ENCODE results near the gene ACTBL2. TPM values are rescaled to one million over a fixed set of nuclear protein-coding genes. Genes with fewer than 3 reads are reported as not detected.

Gene ACTBL2
- polyA plus RNA-seq, 1 of the 3 experiments (the other 2 are of a cell fraction), result 0.99 TPM

GRCh38 chr5:57431759-57432158 lies 50.9 kb downstream of the ACTBL2 start:
- CTCF ChIA-PET, result interaction anchor here (1.1 kb wide), 1 partner anchor 132 kb away, joined by 3 read pairs; no protein-coding TSS in a partner anchor
- no peaks in the 10 kb centered on the region for H3K27me3 ChIP-seq (ENCODE audit: insufficient read depth)
- H3K9me2 ChIP-seq, result no peaks in the 10 kb centered on the region
- TF ChIP-seq SIN3A (IDR thresholded peaks at IDR 0.05; ENCODE audit: borderline replicate concordance, low read depth, low read length) (no peak), FOSL2 (IDR thresholded peaks at IDR 0.05; ENCODE audit: borderline replicate concordance, low read depth) (no peak), TCF12 (IDR thresholded peaks at IDR 0.05) (no peak), FOXJ3 (CRISPR knock-in tag; IDR thresholded peaks at IDR 0.05) (no peak), ELF1 (IDR thresholded peaks at IDR 0.05) (no peak), USF1 (IDR thresholded peaks at IDR 0.05; ENCODE audit: borderline replicate concordance, low read depth) (no peak), NRF1 (IDR thresholded peaks at IDR 0.05; ENCODE audit: low read depth, low read length) (no peak), USF2 (IDR thresholded peaks at IDR 0.05; ENCODE audit: borderline replicate concordance, low read depth, low read length) (no peak), MAX (IDR thresholded peaks at IDR 0.05; ENCODE audit: low read depth) (no peak), MXI1 (IDR thresholded peaks at IDR 0.05; ENCODE audit: low read depth, low read length) (no peak), YY1 (IDR thresholded peaks at IDR 0.05; ENCODE audit: low read depth) (no peak), TAF1 (IDR thresholded peaks at IDR 0.05; ENCODE audit: borderline replicate concordance, low read depth, low read length) (no peak), FOXM1 (IDR thresholded peaks at IDR 0.05; ENCODE audit: low read depth) (no peak)
- H4K20me1 ChIP-seq (ENCODE audit: insufficient read depth), result no peaks in the 10 kb centered on the region
- no peak for DNase-seq
- H3K9me3 ChIP-seq, result no peaks in the 10 kb centered on the region
- H3K79me2 ChIP-seq (ENCODE audit: insufficient read depth), result no peaks in the 10 kb centered on the region
- peaks cover 24% of the 10 kb centered on the region for H3F3A ChIP-seq (replicated peaks; ENCODE audit: insufficient read depth)
- no peak overlapping the region for H3K4me3 ChIP-seq (ENCODE audit: low read depth in 2 of 2, low read length in 1 of 2)
- H3K27ac ChIP-seq (ENCODE audit: low read depth in 2 of 2, low read length in 1 of 2), result peak overlapping the region in 1 of 2 experiments; percentile 95; a peak in 1 of 4 replicates
- WGBS (ENCODE audit: low lambda C conversion rate), result 86% methylated on average over 6 of the region's 6 CpGs
- H2AFZ ChIP-seq (ENCODE audit: low read depth), result no peak overlapping the region
- peaks cover 2 to 24% of the 10 kb centered on the region in 2 experiments for H3K4me1 ChIP-seq (ENCODE audit: control insufficient read depth in 1 of 2, insufficient read depth in 2 of 2, low read depth in 1 of 2, low read length in 1 of 2)
- H3K36me3 ChIP-seq (replicated peaks in 1 of 2; ENCODE audit: control insufficient read depth in 1 of 2, insufficient read depth in 2 of 2, low read length in 1 of 2), result no peaks in the 10 kb centered on the region
- POLR2A ChIA-PET, result no interaction called here
- H3K9ac ChIP-seq, result no peak overlapping the region
- H3K4me2 ChIP-seq, result no peak overlapping the region
